HG02798 (cell line): ENCODE measurements around the gene FANCE.

ENCODE experiments used
- ATAC-seq: cut with Tn5 transposase; IDR thresholded peaks from one replicate; pipeline ENCODE4 v1.9.1; 2021; ENCODE audit warnings: mild to moderate bottlenecking; ENCODE audit not compliant: unreplicated experiment, poor library complexity

FANCE gene

GRCh38 chr6:35452183-35453090, at the start of gene FANCE:
Gene FANCE, plus strand, starts transcription at chr6:35452338. Its CDS starts 208 bp downstream, at chr6:35452546.
- ATAC-seq: peak; percentile 96

GRCh38 chr6:35402856-35403191, 49.3 kb upstream of the FANCE start:
- ATAC-seq: no peak

GRCh38 chr6:35403544-35404442, 48.3 kb upstream of the FANCE start:
- ATAC-seq: no peak

- ATAC-seq: no peak
These were observed 45.2 kb upstream of the FANCE start for GRCh38 chr6:35406711-35407485.

GRCh38 chr6:35409245-35409644, 42.9 kb upstream of the FANCE start:
- ATAC-seq: no peak

GRCh38 chr6:35410131-35410530, 42.0 kb upstream of the FANCE start:
- ATAC-seq: no peak

GRCh38 chr6:35411066-35411465, 41.1 kb upstream of the FANCE start:
- no peak for ATAC-seq

GRCh38 chr6:35412102-35412501, 40.0 kb upstream of the FANCE start:
- no peak for ATAC-seq

- ATAC-seq: no peak
These were observed 38.2 kb upstream of the FANCE start for GRCh38 chr6:35413911-35414310.

- no peak for ATAC-seq
These were observed 36.9 kb upstream of the FANCE start for GRCh38 chr6:35415065-35415891.

- no peak for ATAC-seq
These were observed 34.0 kb upstream of the FANCE start for GRCh38 chr6:35417979-35418661.

- ATAC-seq: no peak
These were observed 32.7 kb upstream of the FANCE start for GRCh38 chr6:35419417-35419816.

GRCh38 chr6:35419961-35420360, 32.2 kb upstream of the FANCE start:
- ATAC-seq: no peak

GRCh38 chr6:35425284-35425683, 26.9 kb upstream of the FANCE start:
- no peak for ATAC-seq

GRCh38 chr6:35426074-35426473, 26.1 kb upstream of the FANCE start:
- no peak for ATAC-seq

- no peak for ATAC-seq
These were observed 24.7 kb upstream of the FANCE start for GRCh38 chr6:35427435-35427834.

- no peak for ATAC-seq
These were observed 24.3 kb upstream of the FANCE start for GRCh38 chr6:35427851-35428321.

GRCh38 chr6:35428421-35429149, 23.6 kb upstream of the FANCE start:
- no peak for ATAC-seq
